ENCODE data around the gene FOXP1.

- no peak for TF ChIP-seq POLR2AphosphoS5 (IDR thresholded peaks at IDR 0.05)
- TF ChIP-seq, protein P1, sequence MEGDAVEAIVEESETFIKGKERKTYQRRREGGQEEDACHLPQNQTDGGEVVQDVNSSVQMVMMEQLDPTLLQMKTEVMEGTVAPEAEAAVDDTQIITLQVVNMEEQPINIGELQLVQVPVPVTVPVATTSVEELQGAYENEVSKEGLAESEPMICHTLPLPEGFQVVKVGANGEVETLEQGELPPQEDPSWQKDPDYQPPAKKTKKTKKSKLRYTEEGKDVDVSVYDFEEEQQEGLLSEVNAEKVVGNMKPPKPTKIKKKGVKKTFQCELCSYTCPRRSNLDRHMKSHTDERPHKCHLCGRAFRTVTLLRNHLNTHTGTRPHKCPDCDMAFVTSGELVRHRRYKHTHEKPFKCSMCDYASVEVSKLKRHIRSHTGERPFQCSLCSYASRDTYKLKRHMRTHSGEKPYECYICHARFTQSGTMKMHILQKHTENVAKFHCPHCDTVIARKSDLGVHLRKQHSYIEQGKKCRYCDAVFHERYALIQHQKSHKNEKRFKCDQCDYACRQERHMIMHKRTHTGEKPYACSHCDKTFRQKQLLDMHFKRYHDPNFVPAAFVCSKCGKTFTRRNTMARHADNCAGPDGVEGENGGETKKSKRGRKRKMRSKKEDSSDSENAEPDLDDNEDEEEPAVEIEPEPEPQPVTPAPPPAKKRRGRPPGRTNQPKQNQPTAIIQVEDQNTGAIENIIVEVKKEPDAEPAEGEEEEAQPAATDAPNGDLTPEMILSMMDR (IDR thresholded peaks at IDR 0.05) = no peak
Observed at GRCh38 chr3:71502066-71502625, 81.4 kb downstream of the FOXP1 start.

All from breast epithelium (tissue), 3 donors.